ENCODE results near the gene AQP6. TPM values are rescaled to one million over a fixed set of nuclear protein-coding genes. Genes with fewer than 3 reads are reported as not detected.
A peak's percentile ranks its signal among the peaks of the same experiment; 100 is the strongest.

Gene AQP6
- total RNA-seq, 1 donor from 2014 or later: 0.21 TPM

DNA sequence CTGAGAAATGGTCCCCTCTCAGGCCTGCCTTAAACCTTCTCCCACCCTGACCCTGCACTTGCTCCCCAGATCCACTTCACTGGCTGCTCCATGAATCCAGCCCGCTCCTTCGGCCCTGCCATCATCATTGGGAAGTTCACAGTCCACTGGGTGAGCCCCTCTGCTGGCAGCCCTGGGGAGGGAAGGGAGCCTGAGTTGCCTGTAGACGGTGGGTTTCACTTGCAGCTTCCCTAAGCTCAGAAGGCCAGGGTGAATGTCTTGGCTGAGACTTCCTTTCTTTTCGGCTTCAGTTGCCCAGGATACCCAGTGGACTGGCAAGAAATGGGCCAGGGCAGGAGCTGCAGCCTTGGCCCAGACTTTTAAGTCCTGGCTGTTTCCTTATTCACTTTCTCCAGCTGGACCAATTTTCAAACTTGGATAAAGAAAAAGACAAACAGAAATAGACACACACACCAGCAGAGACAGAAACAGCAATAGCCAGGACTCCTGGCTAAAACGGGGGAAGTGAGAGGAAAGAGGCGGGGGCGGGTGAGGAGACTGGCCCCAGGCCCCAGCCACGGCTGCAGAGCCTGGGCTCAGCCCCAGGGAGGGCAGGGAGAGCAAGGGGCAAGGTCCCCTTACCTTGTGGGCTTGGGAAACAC lies 2.0 kb downstream of the AQP6 start:
- H3K9me3 Mint-ChIP-seq: no peaks in the 10 kb centered on the region
- H3K36me3 Mint-ChIP-seq (ENCODE audit: low read depth): no peaks in the 10 kb centered on the region
- DNase-seq (ENCODE audit: low read depth, low spot score): no peak
- no peak overlapping the region for H3K27ac Mint-ChIP-seq (ENCODE audit: unreplicated experiment)
- H3K4me3 Mint-ChIP-seq: no peak overlapping the region
- TF ChIP-seq CTCF (conservative IDR thresholded peaks at IDR 0.05): no peak
- no peaks in the 10 kb centered on the region for H3K27me3 Mint-ChIP-seq (ENCODE audit: low read depth)
- peaks cover 17% of the 10 kb centered on the region for H3K4me1 Mint-ChIP-seq

DNA sequence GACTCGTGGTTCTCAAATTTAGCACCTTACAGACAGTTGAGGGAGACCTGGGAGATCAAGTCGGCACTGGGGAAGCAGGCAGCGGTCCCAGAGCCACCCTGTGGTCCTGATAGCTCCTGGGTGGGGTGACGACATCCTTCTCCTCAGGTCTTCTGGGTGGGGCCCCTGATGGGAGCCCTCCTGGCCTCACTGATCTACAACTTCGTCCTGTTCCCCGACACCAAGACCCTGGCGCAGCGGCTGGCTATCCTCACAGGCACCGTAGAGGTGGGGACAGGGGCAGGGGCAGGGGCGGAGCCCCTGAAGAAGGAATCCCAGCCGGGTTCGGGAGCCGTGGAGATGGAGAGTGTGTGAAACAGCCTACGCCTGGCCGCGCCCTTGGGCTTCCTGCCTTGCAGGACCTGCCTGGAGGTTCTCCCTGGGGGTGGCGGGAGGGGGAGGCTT lies 2.6 kb downstream of the AQP6 start:
- H3K36me3 Mint-ChIP-seq (ENCODE audit: low read depth): no peaks in the 10 kb centered on the region
- no peak overlapping the region for H3K4me3 Mint-ChIP-seq
- no peak for TF ChIP-seq CTCF (conservative IDR thresholded peaks at IDR 0.05)
- H3K9me3 Mint-ChIP-seq: no peaks in the 10 kb centered on the region
- no peak overlapping the region for H3K27ac Mint-ChIP-seq (ENCODE audit: unreplicated experiment)
- no peaks in the 10 kb centered on the region for H3K27me3 Mint-ChIP-seq (ENCODE audit: low read depth)
- H3K4me1 Mint-ChIP-seq: peaks cover 20% of the 10 kb centered on the region
- no peak for DNase-seq (ENCODE audit: low read depth, low spot score)

DNA sequence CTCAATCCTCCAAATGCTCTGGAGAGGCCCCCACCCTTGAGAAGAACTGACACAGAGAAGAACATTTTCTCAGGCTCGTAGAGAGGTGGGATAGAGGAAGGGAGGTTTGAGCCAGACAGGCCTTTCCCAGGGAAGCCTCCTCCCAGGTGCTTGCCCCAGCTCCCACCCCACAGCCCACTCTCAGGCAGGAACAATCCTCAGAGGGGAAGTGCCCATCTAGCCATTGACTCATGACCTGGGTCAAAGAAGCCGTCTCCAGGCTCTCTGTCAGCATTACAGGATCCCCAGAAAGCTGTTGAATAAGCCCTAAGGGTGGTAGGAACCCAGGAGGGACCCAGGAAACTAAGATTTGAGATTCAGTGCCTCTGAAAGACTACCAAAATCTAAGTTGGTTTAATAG lies 3.8 kb downstream of the AQP6 start:
- Mint-ChIP-seq H3K36me3 (ENCODE audit: low read depth) (no peaks in the 10 kb centered on the region), H3K27me3 (ENCODE audit: low read depth) (no peaks in the 10 kb centered on the region), H3K4me3 (no peak overlapping the region), H3K9me3 (no peaks in the 10 kb centered on the region), H3K27ac (ENCODE audit: unreplicated experiment) (no peak overlapping the region), H3K4me1 (peaks cover 28% of the 10 kb centered on the region)
- no peak for TF ChIP-seq CTCF (conservative IDR thresholded peaks at IDR 0.05)
- no peak for DNase-seq (ENCODE audit: low read depth, low spot score)

GRCh38 chr12:49978125-49978524 lies 5.4 kb downstream of the AQP6 start:
- DNase-seq (ENCODE audit: low read depth, low spot score): no peak

GRCh38 chr12:49979016-49979586 lies 6.4 kb downstream of the AQP6 start:
- Mint-ChIP-seq H3K27me3 (ENCODE audit: low read depth) (no peaks in the 10 kb centered on the region), H3K4me3 (no peak overlapping the region), H3K9me3 (no peaks in the 10 kb centered on the region), H3K27ac (ENCODE audit: unreplicated experiment) (peak overlapping the region; percentile 62), H3K36me3 (ENCODE audit: low read depth) (no peaks in the 10 kb centered on the region), H3K4me1 (peaks cover 28% of the 10 kb centered on the region)
- TF ChIP-seq CTCF (conservative IDR thresholded peaks at IDR 0.05): no peak
- no peak for DNase-seq (ENCODE audit: low read depth, low spot score)

More at GRCh38 chr12:49978125-49978524, 5.4 kb downstream of the AQP6 start:
- Mint-ChIP-seq H3K4me3 (no peak overlapping the region), H3K36me3 (ENCODE audit: low read depth) (no peaks in the 10 kb centered on the region), H3K27ac (ENCODE audit: unreplicated experiment) (no peak overlapping the region), H3K27me3 (ENCODE audit: low read depth) (no peaks in the 10 kb centered on the region), H3K4me1 (peaks cover 28% of the 10 kb centered on the region), H3K9me3 (no peaks in the 10 kb centered on the region)
- no peak for TF ChIP-seq CTCF (conservative IDR thresholded peaks at IDR 0.05)

Data from neural crest cell (in vitro differentiated cells).